Measurements from ENCODE around the gene KIF25. TPM values are rescaled to one million over a fixed set of nuclear protein-coding genes. Genes with fewer than 3 reads are reported as not detected.

Gene KIF25
- total RNA-seq, 1 experiment from 2014 or later, result 0.39 TPM

DNA sequence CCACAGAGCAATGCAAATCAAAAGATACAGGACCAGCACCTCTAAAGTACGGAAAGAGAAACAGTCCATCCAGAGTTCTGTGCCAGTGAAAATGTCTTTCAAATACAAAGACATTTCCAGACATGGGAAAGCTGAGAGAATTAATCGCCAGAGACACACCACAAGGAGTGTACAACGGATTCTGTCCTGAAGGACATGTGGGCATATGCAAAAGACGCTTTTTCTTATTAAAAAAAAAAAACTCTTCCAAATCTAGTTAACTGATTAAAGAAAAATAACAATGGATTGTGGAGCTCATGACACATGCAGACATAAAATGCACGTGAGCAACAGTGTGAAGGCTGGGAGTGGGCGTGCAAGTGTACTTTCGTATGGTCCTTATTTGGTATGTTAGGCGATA lies 22.8 kb downstream of the KIF25 start:
- H3K4me1 ChIP-seq (ENCODE audit: insufficient read depth, low read length, poor library complexity, severe bottlenecking), result no peaks in the 10 kb centered on the region
- BruUV-seq (replicated peaks), result no TSS peak
- H3K36me3 ChIP-seq (ENCODE audit: insufficient read depth, low read length, poor library complexity, severe bottlenecking), result no peaks in the 10 kb centered on the region
- TF ChIP-seq, protein P1, sequence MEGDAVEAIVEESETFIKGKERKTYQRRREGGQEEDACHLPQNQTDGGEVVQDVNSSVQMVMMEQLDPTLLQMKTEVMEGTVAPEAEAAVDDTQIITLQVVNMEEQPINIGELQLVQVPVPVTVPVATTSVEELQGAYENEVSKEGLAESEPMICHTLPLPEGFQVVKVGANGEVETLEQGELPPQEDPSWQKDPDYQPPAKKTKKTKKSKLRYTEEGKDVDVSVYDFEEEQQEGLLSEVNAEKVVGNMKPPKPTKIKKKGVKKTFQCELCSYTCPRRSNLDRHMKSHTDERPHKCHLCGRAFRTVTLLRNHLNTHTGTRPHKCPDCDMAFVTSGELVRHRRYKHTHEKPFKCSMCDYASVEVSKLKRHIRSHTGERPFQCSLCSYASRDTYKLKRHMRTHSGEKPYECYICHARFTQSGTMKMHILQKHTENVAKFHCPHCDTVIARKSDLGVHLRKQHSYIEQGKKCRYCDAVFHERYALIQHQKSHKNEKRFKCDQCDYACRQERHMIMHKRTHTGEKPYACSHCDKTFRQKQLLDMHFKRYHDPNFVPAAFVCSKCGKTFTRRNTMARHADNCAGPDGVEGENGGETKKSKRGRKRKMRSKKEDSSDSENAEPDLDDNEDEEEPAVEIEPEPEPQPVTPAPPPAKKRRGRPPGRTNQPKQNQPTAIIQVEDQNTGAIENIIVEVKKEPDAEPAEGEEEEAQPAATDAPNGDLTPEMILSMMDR (conservative IDR thresholded peaks at IDR 0.05; ENCODE audit: low read depth, low read length), result no peak
- TF ChIP-seq EZH2 (IDR thresholded peaks at IDR 0.05; ENCODE audit: borderline replicate concordance, low read depth, low read length, poor library complexity, severe bottlenecking), result no peak
- intact Hi-C loops (cut with micrococcal nuclease; ENCODE audit: unreplicated experiment), result no loop called here
- H3K27me3 ChIP-seq (replicated peaks; ENCODE audit: insufficient read depth, low read depth, low read length, poor library complexity), result no peaks in the 10 kb centered on the region
- H3K9me3 ChIP-seq (ENCODE audit: low read depth, low read length, poor library complexity, severe bottlenecking), result no peaks in the 10 kb centered on the region
- H3K27ac ChIP-seq (ENCODE audit: low read depth, low read length, poor library complexity, severe bottlenecking), result no peak overlapping the region
- ChIA-PET POLR2A (ENCODE audit: low non-redundant PET) (no interaction called here), CTCF (no interaction called here)
- H3K4me3 ChIP-seq (ENCODE audit: low read depth, low read length, poor library complexity, severe bottlenecking), result no peak overlapping the region
- no peak for DNase-seq (ENCODE audit: low spot score)

DNA sequence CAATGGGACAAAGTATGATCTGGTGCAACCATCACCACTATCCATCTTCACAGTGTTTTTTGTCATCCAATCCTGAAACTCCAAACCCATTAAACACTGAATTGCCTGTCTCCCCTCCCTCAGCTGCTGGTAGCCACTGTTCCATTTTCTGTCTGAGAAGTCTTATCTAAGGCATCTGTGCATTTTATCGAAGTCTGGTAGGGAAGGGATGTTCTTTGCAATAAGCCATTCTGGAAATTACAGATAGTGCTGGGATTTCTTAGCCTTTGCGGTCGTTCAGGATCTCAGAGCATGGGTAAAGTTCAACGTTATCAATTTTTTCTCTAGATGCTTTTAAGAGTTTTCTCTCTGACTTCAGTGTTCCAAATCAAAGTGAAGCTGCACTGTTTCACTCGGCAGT lies 24.1 kb downstream of the KIF25 start:
- no peaks in the 10 kb centered on the region for H3K36me3 ChIP-seq (ENCODE audit: insufficient read depth, low read length, poor library complexity, severe bottlenecking)
- ChIA-PET POLR2A (ENCODE audit: low non-redundant PET) (no interaction called here), CTCF (no interaction called here)
- H3K9me3 ChIP-seq (ENCODE audit: low read depth, low read length, poor library complexity, severe bottlenecking), result no peaks in the 10 kb centered on the region
- H3K27me3 ChIP-seq (replicated peaks; ENCODE audit: insufficient read depth, low read depth, low read length, poor library complexity), result no peaks in the 10 kb centered on the region
- H3K4me3 ChIP-seq (ENCODE audit: low read depth, low read length, poor library complexity, severe bottlenecking), result no peak overlapping the region
- TF ChIP-seq, protein P1 (conservative IDR thresholded peaks at IDR 0.05; ENCODE audit: low read depth, low read length), result no peak
- no peak for TF ChIP-seq EZH2 (IDR thresholded peaks at IDR 0.05; ENCODE audit: borderline replicate concordance, low read depth, low read length, poor library complexity, severe bottlenecking)
- BruUV-seq (replicated peaks), result no TSS peak
- intact Hi-C loops (cut with micrococcal nuclease; ENCODE audit: unreplicated experiment), result no loop called here
- H3K4me1 ChIP-seq (ENCODE audit: insufficient read depth, low read length, poor library complexity, severe bottlenecking), result no peaks in the 10 kb centered on the region
- H3K27ac ChIP-seq (ENCODE audit: low read depth, low read length, poor library complexity, severe bottlenecking), result no peak overlapping the region
- DNase-seq (ENCODE audit: low spot score), result no peak

DNA sequence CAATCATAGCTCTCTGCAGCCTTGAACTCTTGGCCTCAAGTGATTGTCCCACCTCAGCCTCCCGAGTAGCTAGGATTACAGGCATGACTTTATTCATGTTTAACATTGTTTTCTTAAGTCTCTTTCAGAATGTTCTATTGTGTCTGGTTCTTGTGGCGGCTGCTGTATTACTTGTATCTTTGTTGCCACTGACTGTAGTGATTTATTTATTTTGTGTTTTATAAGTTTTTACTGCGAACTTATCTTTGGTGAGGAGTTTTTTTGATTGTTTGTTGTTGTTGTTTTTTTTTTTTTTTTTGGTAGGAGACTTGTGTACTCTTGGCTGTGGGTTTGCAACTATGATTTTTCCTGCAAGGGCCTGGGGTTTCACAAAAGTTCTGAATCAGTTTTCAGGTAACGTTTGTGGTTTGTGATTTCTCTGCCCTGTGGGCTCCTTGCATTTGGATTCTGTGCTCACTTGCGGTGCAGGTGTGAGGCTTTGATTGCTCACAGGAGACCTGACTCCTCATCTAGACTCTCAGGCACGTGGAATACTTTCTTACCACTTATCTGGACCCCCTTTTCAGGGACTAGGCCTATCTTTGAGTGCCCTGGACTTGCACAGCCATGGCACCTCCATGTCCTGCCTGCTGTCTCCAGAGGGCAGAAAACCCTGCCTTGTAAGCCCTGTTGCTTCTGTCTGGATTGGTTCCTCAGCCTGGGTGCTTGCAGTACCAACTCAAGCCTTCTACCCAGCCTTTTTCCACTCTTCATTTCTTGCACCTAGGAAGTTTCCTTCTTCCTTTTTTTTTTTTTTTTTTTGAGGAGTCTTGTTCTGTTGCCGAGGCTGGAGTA lies 25.2 kb downstream of the KIF25 start:
- POLR2A ChIA-PET (ENCODE audit: low non-redundant PET), result interaction anchor here (0.6 kb wide), 1 partner anchor 209 kb away, joined by 3 read pairs; no protein-coding TSS in a partner anchor
- no peak for DNase-seq (ENCODE audit: low spot score)
- Histone ChIP-seq H3K4me3 (ENCODE audit: low read depth, low read length, poor library complexity, severe bottlenecking) (no peak overlapping the region), H3K4me1 (ENCODE audit: insufficient read depth, low read length, poor library complexity, severe bottlenecking) (no peaks in the 10 kb centered on the region), H3K27ac (ENCODE audit: low read depth, low read length, poor library complexity, severe bottlenecking) (no peak overlapping the region), H3K9me3 (ENCODE audit: low read depth, low read length, poor library complexity, severe bottlenecking) (no peaks in the 10 kb centered on the region), H3K27me3 (replicated peaks; ENCODE audit: insufficient read depth, low read depth, low read length, poor library complexity) (no peaks in the 10 kb centered on the region), H3K36me3 (ENCODE audit: insufficient read depth, low read length, poor library complexity, severe bottlenecking) (no peaks in the 10 kb centered on the region)
- intact Hi-C loops (cut with micrococcal nuclease; ENCODE audit: unreplicated experiment), result no loop called here
- CTCF ChIA-PET, result interaction anchor here (0.7 kb wide), 1 partner anchor 1632 kb away, joined by 5 read pairs; no protein-coding TSS in a partner anchor
- TF ChIP-seq, protein P1 (conservative IDR thresholded peaks at IDR 0.05; ENCODE audit: low read depth, low read length), result no peak
- TF ChIP-seq EZH2 (IDR thresholded peaks at IDR 0.05; ENCODE audit: borderline replicate concordance, low read depth, low read length, poor library complexity, severe bottlenecking), result no peak
- BruUV-seq (replicated peaks), result no TSS peak
